OCI-LY3 (cell line): ENCODE data around the gene CCDC177.

Source experiments
- H2AFZ ChIP-seq: fragments of 200-600, 300-600 bp; shearing (Covaris generic); 2 replicates; pipeline ENCODE4 v1.6.0; 2014; ENCODE audit warnings: antibody characterized with exemption, low read depth, low read length
- H3K27ac ChIP-seq: fragments of 200-600, 300-600 bp; sonication (generic); 2 replicates; pipeline ENCODE4 v1.5.1; 2014; ENCODE audit warnings: mild to moderate bottlenecking, low read length, moderate library complexity, mixed read lengths
- H3K27me3 ChIP-seq: fragments of 200-600, 300-600 bp; sonication (generic); 2 replicates; pipeline ENCODE4 v1.6.1; 2014; ENCODE audit warnings: low read depth, low read length, mixed read lengths
- H3K36me3 ChIP-seq: fragments of 200-600, 300-600 bp; sonication (generic); replicated peaks from 2 replicates; pipeline ENCODE3; 2014; ENCODE audit warnings: low read depth, low read length, mixed read lengths
- H3K4me1 ChIP-seq: fragments of 300-600, 200-600 bp; sonication (generic); 2 replicates; pipeline ENCODE4 v1.6.1; 2014; ENCODE audit warnings: low read length, mixed read lengths
- H3K4me2 ChIP-seq: fragments of 200-600, 300-600 bp; sonication (generic); 2 replicates; pipeline ENCODE4 v1.6.1; 2014; ENCODE audit warnings: low read length, mixed read lengths
- H3K4me3 ChIP-seq: fragments of 300-600, 200-600 bp; sonication (generic); 2 replicates; pipeline ENCODE4 v1.5.1; 2014; ENCODE audit warnings: antibody characterized with exemption, mild to moderate bottlenecking, low read length, moderate library complexity
- H3K79me2 ChIP-seq: fragments of 300-600, 200-600 bp; shearing (Covaris generic); 2 replicates; pipeline ENCODE4 v1.6.1; 2014; ENCODE audit warnings: mild to moderate bottlenecking, low read length, mixed read lengths
- H3K9ac ChIP-seq: fragments of 300-600, 200-600 bp; shearing (Covaris generic); 2 replicates; pipeline ENCODE4 v1.6.0; 2014; ENCODE audit warnings: mild to moderate bottlenecking, low read length, moderate library complexity
- H3K9me3 ChIP-seq: fragments of 200-600, 300-600 bp; shearing (Covaris generic); 2 replicates; pipeline ENCODE4 v1.6.1; 2014; ENCODE audit warnings: low read length, mixed read lengths; ENCODE audit not compliant: insufficient read depth
- H4K20me1 ChIP-seq: fragments of 200-600, 300-600 bp; sonication (generic); 2 replicates; pipeline ENCODE4 v1.6.1; 2016; ENCODE audit warnings: low read length, mixed read lengths; ENCODE audit not compliant: insufficient read depth
- EZH2phosphoT487 ChIP-seq: fragments of 200-600 bp; shearing (Covaris generic); IDR thresholded peaks from 2 replicates; pipeline ENCODE4 v1.6.1; 2018; ENCODE audit warnings: antibody characterized with exemption, mixed run types, low read depth
- TF ChIP-seq, protein P1 (sequence below): fragments of 200-600, 300-600 bp; sonication (generic); IDR thresholded peaks from 2 replicates; pipeline ENCODE4 v1.5.1; 2014; ENCODE audit warnings: antibody characterized with exemption, low read length, low read depth

CCDC177 gene

DNA sequence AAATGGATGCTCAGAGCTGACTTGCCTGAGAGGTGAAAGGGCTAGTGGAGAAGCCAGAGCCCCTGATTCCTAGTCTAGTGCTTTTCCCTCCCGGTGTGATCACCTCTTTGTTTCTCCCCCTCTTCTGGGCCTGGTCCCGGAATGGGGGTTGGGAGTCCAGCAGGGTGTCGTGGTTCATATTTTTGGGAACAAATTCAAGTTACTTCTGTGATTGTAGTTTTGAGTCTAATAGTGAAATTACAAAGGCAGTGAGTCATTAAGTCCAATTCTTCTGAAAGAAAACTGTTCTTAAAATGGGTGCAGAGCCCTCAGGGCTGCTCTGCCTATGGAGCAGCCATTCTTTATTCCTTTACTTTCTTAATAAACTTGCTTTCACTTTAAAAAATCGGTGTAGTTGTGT is 44.3 kb upstream of the CCDC177 start:
- H3K9me3 ChIP-seq: no peaks in the 10 kb centered on the region
- TF ChIP-seq EZH2phosphoT487: no peak
- TF ChIP-seq, protein P1, sequence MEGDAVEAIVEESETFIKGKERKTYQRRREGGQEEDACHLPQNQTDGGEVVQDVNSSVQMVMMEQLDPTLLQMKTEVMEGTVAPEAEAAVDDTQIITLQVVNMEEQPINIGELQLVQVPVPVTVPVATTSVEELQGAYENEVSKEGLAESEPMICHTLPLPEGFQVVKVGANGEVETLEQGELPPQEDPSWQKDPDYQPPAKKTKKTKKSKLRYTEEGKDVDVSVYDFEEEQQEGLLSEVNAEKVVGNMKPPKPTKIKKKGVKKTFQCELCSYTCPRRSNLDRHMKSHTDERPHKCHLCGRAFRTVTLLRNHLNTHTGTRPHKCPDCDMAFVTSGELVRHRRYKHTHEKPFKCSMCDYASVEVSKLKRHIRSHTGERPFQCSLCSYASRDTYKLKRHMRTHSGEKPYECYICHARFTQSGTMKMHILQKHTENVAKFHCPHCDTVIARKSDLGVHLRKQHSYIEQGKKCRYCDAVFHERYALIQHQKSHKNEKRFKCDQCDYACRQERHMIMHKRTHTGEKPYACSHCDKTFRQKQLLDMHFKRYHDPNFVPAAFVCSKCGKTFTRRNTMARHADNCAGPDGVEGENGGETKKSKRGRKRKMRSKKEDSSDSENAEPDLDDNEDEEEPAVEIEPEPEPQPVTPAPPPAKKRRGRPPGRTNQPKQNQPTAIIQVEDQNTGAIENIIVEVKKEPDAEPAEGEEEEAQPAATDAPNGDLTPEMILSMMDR: no peak
- H3K27ac ChIP-seq: no peak overlapping the region
- H3K36me3 ChIP-seq: peaks cover 17% of the 10 kb centered on the region
- H3K4me2 ChIP-seq: no peak overlapping the region
- peaks cover 84% of the 10 kb centered on the region for H3K79me2 ChIP-seq
- no peak overlapping the region for H2AFZ ChIP-seq
- H3K9ac ChIP-seq: no peak overlapping the region
- H3K4me1 ChIP-seq: peaks cover 63% of the 10 kb centered on the region
- no peaks in the 10 kb centered on the region for H3K27me3 ChIP-seq
- no peak overlapping the region for H3K4me3 ChIP-seq
- peaks cover 37% of the 10 kb centered on the region for H4K20me1 ChIP-seq

DNA sequence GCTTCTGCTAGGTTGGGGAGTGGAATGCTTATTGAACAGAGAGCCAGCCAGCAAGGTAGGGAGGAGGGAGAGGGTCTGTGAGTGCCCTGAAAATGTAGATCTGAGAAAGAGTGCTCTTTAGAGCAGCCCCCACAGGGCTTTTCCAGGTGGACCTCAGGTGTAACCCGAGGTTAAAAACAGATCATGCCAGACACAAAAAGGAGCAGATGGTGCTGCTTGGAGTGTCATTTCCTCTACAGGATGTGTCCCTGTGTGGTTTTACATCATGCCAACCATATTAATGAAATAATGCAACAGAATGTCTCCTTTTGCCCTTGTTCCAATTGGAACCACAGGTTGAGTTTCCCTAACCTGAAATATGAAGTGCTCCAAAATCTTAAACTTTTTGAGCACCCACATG is 43.1 kb upstream of the CCDC177 start:
- Histone ChIP-seq H3K4me3 (no peak overlapping the region), H3K79me2 (peaks cover 87% of the 10 kb centered on the region)

DNA sequence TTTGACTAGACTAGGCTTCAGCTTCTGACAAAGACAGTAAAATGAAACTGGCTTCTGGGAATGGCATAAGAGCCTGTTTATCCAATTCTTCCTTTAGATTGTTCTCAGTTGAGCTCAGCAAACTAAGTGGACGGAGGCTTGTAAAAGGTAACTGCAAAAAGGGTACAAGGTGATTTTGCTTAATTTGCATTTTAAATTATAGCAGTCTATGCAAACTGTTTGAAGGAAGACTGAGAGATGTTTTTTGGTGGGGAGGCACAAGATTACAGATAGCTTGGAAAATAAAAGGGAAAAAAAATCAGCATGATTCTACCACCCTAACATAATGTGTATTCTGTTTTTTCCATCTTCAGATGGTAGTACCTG is 41.7 kb upstream of the CCDC177 start:
- H3K9ac ChIP-seq: peak overlapping the region; percentile 67
- H2AFZ ChIP-seq: no peak overlapping the region
- peaks cover 30% of the 10 kb centered on the region for H4K20me1 ChIP-seq
- H3K79me2 ChIP-seq: peaks cover 85% of the 10 kb centered on the region
- TF ChIP-seq, protein P1: no peak
- TF ChIP-seq EZH2phosphoT487: no peak
- peak overlapping the region; percentile 97 for H3K4me2 ChIP-seq
- H3K4me1 ChIP-seq: peaks cover 78% of the 10 kb centered on the region
- peak overlapping the region; percentile 68 for H3K4me3 ChIP-seq
- peaks cover 17% of the 10 kb centered on the region for H3K36me3 ChIP-seq
- no peaks in the 10 kb centered on the region for H3K27me3 ChIP-seq
- H3K27ac ChIP-seq: peak overlapping the region; percentile 96
- no peaks in the 10 kb centered on the region for H3K9me3 ChIP-seq

More for the DNA sequence above, 43.1 kb upstream of the CCDC177 start:
- Histone ChIP-seq H3K4me1 (peaks cover 75% of the 10 kb centered on the region), H3K9me3 (no peaks in the 10 kb centered on the region), H3K9ac (no peak overlapping the region), H3K36me3 (peaks cover 17% of the 10 kb centered on the region), H3K27me3 (no peaks in the 10 kb centered on the region), H4K20me1 (peaks cover 36% of the 10 kb centered on the region), H2AFZ (no peak overlapping the region), H3K4me2 (no peak overlapping the region), H3K27ac (no peak overlapping the region)
- TF ChIP-seq EZH2phosphoT487: no peak

DNA sequence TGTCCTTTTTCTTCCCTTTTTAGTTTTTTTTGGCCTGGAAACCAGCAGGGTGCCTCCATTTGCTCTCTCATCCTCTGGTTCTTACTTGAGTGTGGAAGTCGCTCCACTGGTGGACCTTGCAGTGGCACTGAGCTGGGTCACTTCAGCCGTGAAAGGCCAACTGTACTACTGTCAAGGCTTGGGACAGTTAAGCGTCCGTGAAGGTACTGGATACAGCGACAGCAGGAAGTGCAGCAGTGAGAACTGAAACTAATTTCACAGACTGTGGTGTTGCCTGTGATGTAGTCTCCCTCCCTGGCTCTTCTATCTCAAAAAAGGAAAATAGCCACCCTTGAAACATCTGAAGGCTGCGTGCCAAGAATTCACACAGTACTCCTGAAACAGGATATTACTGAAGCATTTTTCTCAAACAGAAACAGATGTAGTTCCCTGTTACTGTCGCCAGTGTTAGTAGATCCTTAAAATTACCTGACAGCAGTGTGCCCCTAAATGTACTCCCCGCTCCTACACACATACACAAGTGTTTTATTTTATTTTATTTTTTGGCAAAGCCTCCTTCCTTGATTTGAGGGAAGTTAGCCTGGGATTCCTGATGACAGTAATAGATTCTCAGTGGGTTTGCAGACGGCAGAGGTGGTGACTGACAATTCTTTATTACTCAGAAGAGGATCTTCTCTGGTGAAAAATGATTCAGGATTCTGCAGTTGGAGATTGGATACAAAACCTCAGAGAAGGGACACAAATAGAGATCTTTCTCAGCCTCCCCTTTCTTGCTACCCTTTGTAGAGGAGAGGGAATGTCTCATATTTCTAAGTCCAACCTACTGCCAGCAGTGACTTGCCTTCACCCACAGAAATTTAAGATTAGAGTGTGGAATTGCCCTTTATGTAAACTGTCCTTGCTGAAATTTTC is 41.1 kb upstream of the CCDC177 start:
- Histone ChIP-seq H3K4me3 (peak overlapping the region; percentile 68), H3K27ac (peak overlapping the region; percentile 96), H3K9ac (peak overlapping the region; percentile 67), H2AFZ (no peak overlapping the region), H4K20me1 (peaks cover 24% of the 10 kb centered on the region), H3K4me1 (peaks cover 75% of the 10 kb centered on the region), H3K36me3 (peaks cover 17% of the 10 kb centered on the region), H3K4me2 (peak overlapping the region; percentile 97), H3K9me3 (no peaks in the 10 kb centered on the region), H3K27me3 (no peaks in the 10 kb centered on the region), H3K79me2 (peaks cover 79% of the 10 kb centered on the region)
- TF ChIP-seq, protein P1: no peak
- no peak for TF ChIP-seq EZH2phosphoT487
